CD4-positive, alpha-beta T cell treated with Interleukin-4 for 1 hour (primary cell): ENCODE measurements around the gene OR2A14.
"Not testable (repeated sequence)": the region's sequence is repeated elsewhere in the genome, so short reads cannot be mapped to it uniquely, and the experiment has no call there.

ENCODE experiments used
- DNase-seq, 2 donors: peaks; one replicate each; pipeline ENCODE4 v3.0.0-alpha.2; 2020 to 2022

Gene OR2A14, protein sequence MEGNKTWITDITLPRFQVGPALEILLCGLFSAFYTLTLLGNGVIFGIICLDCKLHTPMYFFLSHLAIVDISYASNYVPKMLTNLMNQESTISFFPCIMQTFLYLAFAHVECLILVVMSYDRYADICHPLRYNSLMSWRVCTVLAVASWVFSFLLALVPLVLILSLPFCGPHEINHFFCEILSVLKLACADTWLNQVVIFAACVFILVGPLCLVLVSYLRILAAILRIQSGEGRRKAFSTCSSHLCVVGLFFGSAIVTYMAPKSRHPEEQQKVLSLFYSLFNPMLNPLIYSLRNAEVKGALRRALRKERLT

DNA sequence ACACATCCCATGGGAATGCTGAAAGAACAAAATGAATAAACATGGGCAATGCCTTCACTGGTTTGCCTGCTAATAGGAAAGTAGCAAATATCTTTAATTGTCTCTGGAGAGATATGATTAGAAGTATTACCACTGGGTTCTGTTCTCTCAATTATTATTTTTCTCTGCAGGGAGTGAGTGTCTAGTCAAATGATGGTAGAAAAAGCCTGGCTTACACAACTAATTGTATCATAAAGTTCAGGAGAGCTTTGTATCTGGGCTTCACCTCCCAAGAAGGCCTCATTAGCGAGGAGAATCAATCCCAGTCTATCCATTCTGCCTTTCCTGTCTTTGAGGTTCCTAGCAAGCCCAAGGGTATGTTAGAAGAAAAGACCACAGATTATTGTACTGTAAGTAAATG is at the start of gene OR2A14:
OR2A14 (plus strand) TSS at position 301 of the 400 bp plus-strand sequence. CDS start 5,937 bp downstream, outside the sequence.
- DNase-seq = no peak

DNA sequence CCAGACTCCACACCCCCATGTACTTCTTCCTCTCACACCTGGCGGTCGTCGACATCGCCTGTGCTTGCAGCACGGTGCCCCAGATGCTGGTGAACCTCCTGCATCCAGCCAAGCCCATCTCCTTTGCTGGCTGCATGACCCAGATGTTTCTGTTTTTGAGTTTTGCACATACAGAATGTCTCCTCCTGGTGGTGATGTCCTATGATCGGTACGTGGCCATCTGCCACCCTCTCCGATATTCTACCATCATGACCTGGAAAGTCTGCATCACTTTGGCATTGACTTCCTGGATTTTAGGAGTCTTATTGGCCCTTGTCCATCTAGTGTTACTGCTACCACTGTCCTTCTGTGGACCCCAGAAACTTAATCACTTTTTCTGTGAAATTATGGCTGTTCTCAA is 48.6 kb upstream of the OR2A14 start:
- DNase-seq = no peak

DNA sequence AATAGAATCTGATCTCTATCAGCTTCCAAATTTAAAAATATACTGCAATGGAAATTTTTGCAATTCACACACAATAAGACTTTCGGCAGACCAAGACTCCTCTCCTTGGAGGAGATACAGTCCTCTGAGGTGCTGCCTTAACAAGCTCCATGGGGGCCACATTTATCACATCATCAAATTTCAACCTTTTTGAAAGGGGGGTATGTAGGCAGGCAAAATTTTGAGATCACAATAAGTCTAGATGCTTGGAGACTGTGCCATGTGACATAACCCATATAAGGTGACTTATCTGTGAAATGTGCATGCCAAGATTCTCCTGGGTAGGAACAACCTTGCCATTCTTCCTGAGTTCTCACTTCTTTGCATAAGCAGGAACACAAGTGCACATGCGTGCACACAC is 37.0 kb upstream of the OR2A14 start, which contains the start of gene OR2A12:
OR2A12 (plus strand) TSS at position 301 of the 400 bp plus-strand sequence. CDS start 8,830 bp downstream, outside the sequence.
- DNase-seq = no peak

DNA sequence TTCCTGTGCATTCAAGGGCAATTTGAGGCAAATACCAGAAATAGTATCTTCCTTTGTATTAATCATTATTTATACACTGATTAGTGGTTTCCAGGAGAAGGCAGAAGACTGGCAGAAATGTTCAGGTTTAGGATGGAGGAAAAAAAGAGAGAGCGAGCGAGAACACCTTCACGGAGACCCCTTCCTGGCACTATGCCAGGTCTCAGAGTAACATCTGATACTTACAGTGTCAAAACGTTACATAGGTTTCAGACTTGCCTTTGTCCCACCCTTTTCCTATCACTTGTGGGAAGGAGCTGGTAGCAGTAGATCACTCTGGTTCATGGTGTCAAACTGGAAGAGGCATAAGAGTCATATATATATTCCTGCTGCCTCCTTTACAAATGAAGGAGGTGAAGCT is 36.2 kb upstream of the OR2A14 start:
- DNase-seq = no peak

DNA sequence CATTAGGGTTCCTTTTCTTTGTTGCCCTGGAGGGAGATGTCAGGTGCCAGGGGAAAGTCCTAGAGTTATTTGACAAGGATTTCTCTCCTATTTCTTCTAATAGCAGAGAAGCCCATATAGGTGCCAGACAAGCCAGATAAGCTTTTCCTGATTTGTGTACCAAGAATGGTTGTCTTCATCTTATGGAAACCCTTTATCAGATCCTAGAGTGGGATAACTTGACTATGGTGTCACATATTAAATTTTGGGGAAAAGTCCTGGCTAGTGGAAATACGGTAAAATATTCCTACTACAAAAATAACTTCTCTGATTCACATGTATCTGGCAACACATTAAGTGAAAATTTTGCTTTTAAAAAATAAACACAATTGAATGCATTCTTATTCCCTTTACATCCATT is 35.7 kb upstream of the OR2A14 start:
- DNase-seq = no peak

DNA sequence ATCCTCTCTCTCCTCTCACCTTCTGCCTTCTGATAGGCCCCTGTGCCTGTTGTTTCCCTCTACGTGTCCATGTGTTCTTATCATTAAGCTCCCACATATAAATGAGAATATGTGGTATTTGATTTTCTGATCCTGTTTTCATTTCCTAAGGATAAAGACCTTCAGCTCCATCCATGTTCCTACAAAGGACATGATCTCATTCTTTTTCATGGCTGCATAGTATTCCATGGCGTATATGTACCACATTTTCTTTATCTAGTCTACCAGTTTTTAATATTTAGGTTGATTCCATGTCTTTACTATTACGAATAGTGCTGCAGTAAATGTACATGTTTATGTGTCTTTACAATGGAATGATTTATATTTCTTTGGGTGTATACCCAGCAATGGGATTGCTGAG is 32.3 kb upstream of the OR2A14 start:
- DNase-seq = no peak

DNA sequence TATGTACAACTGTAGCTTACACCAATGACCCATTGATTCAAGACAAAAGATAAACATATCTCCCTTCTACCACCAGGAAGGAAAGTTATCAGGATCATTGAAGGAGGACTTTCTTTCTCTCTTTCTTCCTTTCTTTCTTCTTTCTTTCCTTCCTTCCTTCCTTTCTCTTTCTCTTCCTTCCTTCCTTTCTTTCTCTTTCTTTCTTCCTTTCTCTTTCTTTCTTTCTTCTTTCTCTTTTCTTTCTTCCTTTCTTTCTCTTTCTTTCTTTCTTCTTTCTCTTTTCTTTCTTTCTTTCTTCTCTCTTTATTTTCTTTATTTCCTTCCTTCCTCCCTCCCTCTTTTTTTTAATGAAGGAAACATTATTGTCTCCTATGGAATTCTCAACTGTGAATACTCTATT is 24.2 kb upstream of the OR2A14 start:
- no peak for DNase-seq

DNA sequence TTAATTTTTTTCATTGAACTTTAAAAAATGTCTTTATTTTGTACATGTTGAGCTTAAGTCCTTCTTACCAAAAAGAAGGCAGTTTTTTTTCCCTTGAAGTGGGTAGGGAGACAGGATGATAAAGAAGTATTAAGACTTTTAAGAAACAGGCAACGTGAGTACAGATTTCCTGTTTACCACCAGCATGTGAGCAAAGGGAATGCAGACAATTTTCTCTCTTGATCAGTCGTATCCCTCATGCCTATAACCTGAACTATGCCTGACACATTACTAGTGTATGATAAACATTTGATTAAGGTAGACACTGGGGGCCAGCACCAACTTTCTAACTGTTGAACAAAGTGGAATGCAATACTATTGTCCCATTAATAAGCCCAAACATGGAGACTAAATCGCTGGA is 22.4 kb upstream of the OR2A14 start:
- DNase-seq = no peak

DNA sequence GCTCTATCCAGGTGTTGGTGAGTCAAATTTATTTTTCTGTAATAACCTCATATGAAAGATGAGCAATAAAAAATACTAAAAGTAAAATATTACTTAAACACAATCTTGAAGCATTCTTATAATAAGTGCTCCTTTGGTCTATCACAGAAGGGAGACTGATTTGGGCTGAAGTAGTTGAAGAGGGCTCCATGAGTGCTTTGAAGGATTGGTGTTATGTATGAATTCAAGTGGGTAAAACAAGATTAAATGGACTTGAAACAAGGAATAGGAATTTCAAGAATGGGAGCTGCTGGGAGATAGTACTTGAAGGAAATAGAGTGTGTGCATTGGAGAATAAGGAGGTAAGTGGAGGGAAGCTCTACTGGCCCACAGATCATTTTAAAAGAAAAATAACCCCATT is 20.9 kb upstream of the OR2A14 start:
- DNase-seq = no peak

DNA sequence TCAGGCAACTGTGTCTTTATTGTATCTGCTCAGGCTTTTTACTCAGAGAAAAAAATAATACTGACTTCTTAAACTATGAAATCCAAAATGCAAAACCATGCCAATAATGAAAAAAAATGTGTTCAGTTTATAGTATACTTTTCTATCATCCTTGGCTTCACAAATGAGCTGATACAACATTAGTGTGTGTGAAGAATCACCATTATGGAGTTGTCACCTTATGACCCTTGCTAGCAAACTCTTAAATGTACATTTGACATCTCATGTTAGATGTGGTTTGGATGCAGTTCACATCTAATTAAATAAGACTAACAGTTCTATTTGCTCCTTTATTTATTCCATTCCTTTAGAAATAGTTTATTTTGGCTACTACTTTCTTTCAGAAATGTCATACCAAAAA is 17.8 kb upstream of the OR2A14 start:
- no peak for DNase-seq

DNA sequence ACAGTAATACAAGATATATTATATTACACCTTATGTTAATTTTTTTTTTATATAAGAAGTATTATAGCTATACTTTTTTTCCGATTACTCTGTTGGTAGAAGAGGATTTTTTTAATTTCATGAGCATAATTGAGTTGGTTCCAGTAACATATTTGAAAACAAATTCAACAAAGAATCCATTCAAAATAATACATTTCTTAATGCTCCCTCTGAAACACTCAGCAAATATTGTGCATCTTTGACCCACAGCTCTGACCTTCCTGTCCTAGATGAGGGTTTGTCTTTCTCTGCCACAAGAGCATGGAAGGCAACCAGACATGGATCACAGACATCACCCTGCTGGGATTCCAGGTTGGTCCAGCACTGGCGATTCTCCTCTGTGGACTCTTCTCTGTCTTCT is 13.7 kb upstream of the OR2A14 start, which contains the start of gene OR2A2:
OR2A2 (plus strand) TSS at position 301 of the 400 bp plus-strand sequence; CDS start at position 301, 0 bp downstream.
- DNase-seq = no peak

DNA sequence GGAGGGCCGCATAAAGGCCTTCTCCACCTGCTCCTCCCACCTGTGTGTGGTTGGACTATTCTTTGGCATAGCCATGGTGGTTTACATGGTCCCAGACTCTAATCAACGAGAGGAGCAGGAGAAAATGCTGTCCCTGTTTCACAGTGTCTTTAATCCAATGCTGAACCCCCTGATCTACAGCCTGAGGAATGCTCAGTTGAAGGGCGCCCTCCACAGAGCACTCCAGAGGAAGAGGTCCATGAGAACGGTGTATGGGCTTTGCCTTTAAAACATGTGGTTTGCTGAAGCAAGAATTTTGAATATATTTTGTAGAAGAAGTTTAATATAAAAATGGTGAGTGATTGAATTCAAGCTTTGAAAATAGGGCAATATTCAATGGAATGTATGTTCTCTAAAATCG is 12.7 kb upstream of the OR2A14 start:
- no peak for DNase-seq

DNA sequence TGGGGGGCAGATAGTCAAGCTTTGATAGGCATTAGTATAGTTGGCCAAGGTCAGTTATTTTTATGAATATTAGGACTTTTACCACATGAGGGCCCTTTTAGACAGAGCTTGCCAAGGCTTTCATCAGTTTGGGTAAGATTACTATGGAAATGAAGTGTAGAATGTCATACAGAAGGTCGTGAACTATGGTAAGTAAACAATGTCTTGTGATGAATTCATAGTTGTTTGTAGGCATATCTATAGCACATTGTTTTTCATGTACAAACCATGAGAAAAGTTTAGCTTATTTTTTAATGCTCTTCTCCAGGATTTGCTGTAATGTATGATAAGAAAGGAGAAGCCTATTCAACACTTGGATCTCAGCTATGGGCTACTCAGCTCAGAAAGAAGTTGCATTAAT is 9.3 kb upstream of the OR2A14 start:
- no peak for DNase-seq

DNA sequence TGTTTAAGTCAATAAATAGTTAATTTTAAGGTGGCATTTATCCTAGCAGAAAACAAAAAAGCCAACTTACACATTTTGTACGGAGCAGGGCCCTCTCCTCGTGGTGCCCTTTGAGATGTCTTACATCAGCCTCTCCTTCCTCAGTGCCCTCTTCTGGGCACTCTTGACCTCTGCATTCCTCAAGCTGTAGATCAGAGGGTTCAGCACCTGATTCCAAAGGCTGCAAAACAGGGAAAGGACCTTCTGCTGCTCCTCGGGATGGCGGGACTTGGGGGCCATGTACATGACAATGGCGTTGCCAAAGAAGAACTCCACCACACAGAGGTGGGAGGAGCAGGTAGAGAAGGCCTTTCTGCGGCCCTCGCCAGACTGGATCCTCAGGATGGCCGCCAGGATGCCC is 4.6 kb upstream of the OR2A14 start:
- DNase-seq = no peak

DNA sequence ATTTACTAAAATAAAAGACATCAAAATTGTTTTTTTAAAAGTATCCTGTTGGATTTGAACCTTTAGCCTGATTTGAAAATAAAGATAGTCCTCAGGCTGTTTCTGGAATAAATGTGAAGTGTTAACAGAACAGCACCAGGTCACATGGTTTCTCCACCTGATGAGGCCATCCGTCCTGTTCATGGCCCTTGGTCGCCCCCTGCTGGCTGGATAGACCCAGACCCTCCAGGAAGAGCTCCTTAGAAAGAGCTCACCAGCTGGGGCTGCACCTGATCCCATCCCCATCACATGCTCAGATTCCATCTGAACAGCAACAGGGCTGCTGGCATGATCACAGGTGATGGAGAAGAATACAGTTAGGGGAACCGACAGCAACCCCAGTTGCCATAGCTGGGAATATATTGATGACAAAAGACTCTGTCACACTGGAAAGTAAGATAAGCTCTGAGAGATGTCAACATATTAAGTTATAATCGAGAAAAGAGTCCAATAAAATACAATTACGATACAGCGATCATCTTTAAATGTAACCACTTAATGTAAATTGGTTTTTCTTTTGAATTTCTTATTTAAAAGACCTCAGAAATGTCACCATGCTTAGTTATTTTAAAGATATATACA is 4.8 kb downstream of the OR2A14 start:
- DNase-seq = peak; percentile 82

DNA sequence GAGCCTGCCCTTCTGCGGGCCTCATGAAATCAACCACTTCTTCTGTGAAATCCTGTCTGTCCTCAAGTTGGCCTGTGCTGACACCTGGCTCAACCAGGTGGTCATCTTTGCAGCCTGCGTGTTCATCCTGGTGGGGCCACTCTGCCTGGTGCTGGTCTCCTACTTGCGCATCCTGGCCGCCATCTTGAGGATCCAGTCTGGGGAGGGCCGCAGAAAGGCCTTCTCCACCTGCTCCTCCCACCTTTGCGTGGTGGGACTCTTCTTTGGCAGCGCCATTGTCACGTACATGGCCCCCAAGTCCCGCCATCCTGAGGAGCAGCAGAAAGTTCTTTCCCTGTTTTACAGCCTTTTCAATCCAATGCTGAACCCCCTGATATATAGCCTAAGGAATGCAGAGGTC is 6.6 kb downstream of the OR2A14 start:
- not testable (repeated sequence) for DNase-seq

DNA sequence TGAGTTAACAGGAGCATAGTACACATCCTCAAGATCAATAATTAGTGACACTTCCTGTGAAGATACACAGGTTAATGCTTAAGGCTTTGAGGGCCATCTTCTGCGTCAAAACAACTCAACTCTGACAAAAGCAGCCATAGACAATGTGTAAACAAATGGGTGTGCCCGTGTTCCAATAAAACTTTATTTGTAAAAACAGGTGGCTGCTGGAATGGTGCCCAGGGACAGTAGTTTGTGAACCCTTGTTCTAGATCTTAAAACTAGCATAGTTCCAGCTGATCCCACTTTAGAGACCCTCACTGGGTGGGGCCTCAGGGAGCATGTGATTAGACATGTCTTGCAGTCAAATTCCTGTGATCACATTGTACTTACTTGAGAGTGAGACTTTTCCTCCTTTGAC is 7.8 kb downstream of the OR2A14 start:
- DNase-seq = no peak

DNA sequence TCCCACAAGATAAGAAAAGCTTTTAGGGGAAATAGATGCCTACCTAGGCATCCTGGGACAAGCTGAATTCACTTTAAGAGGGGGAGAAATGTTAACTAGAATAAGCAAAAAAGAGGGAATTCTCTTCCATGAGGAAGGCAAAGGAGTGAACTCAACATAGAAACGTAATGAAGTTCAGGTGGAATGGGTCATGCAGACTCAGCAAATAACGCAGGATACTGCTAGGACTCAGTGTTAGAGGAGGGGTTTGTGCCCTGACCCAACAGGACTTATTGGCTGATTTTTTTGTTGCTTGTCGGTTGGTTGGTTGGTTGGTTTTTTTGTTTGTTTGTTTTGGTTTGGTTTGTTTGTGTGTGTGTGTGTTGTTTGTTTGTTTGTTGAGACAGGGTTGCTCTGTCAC is 9.3 kb downstream of the OR2A14 start:
- DNase-seq = no peak

DNA sequence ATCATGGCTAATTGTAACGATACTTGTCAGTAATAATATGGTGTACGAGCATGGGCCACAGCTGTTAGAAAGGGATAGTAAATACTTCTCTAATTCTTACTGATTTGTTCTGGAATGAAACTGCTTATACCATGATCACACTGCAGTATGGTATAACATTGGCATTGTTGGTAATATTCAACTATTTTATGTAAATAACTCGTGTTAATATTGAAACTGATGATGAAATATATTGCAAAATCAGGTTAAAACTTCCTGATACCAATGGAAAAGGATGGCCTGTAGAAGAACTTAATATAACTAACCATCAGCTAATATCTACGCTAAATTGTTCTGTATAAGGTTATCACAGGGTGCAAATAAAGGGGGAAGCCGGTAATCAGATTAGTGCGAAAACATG is 10.3 kb downstream of the OR2A14 start:
- no peak for DNase-seq

DNA sequence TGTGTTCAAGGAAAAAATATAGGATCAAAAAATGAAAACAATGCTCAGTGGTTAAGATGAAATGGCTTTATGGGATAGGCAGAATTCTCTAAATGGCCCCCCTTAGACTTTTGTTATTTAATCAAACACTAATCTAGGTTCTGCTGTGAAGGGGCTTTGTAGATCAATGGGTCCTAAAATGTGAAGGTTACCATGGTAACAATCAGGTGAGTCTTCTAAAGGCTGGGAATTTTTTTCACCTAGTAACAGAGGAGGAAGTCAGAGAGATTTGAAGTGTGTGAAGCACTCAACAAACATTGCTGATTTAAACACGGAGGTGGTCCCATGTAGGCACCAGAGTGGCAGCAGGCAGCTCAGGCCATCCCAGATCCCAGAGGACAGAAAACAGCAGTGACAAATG is 11.1 kb downstream of the OR2A14 start:
- DNase-seq = no peak

DNA sequence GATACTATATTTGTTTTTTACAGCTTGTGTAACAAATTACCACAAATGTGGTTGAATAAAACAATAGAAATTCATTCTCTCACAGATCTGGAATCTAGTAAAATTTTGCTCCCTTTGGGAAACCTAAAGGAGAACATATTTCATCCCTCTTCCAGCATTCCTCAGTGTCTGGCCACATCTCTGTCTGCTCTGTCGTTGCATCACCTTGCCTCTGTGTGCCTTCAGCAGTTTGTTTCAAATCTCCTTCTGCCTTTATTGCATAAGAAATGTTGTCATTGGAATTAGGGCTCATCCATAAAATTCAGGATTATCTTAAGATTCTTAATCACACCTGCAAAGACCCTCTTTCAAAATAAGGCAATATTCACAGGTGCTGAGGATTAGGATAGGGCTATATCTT is 14.5 kb downstream of the OR2A14 start:
- DNase-seq = no peak

DNA sequence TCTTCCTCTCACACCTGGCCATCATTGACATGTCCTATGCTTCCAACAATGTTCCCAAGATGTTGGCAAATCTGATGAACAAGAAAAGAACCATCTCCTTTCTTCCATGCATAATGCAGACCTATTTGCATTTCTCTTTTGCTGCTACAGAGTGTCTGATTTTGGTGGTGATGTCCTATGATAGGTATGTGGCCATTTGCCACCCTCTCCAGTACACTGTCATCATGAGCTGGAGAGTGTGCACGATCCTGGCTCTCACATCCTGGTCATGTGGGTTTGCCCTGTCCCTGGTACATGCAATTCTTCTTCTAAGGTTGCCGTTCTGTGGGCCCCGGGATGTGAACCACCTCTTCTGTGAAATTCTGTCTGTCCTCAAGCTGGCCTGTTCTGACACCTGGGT is 19.2 kb downstream of the OR2A14 start:
- no peak for DNase-seq

DNA sequence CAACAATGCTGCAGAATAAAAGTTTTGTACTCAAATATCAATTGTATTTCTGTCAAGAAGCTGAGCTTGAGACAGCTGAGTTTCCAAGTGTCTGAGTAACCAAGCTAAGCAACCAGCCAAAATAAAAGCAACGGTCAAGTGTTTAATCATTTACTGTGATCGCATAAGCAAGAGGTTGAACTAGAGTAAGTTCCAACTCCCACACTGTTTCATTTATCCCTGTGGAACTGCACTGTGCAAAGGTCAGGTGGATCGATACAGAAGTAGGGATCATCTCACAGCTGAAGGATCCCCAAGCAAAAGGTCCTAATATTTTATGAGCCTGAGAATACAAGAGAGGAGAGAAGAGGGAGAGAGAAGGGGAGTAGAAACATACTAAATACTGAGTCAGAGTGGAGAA is 21.4 kb downstream of the OR2A14 start:
- no peak for DNase-seq

DNA sequence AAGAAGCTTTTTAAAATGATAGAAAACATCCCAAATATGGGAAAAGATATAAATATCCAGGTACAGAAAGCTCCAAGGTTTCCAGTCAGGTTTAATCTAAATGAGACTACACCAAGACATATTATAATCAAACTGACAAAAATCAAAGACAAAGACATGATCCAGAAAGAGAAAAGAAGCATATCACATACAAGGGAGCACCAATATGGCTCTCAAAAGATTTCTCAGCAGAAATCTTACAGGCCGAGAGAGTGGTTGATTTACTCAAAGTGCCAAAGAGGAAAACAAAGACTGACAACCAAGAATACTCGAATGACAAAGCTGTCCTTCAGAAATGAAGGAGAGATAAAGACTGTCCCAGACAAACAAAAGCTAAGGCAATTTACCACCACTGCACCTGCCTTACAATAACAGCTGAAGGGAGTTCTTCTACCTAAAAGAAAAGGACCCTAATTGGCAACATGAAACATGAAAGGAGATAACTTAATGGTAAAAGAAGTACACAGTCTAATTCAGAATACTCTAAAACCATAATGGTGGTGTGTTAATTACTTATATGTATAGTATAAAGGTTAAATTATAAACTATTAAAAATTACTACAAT is 25.4 kb downstream of the OR2A14 start:
- no peak for DNase-seq
